ENCODE results near the gene ARFIP2. TPM values are rescaled to one million over a fixed set of nuclear protein-coding genes. Genes with fewer than 3 reads are reported as not detected.

ARFIP2 gene
- polyA plus RNA-seq, 2 of the 4 experiments (the other 2 are of a cell fraction) = 79.2 to 87.9 TPM

- TF ChIP-seq ELK1 (IDR thresholded peaks at IDR 0.05; ENCODE audit: low read depth, low read length) (no peak), KDM5A (IDR thresholded peaks at IDR 0.05) (no peak), PHF8 (IDR thresholded peaks at IDR 0.05; ENCODE audit: borderline replicate concordance, low read depth) (no peak), FOXS1 (CRISPR knock-in tag; IDR thresholded peaks at IDR 0.05) (no peak), JUNB (IDR thresholded peaks at IDR 0.05) (no peak), ZC3H11A (IDR thresholded peaks at IDR 0.05) (no peak), PBX3 (IDR thresholded peaks at IDR 0.05) (no peak)
Measured at GRCh38 chr11:6476571-6476970, 4.6 kb downstream of the ARFIP2 start (continued).

- no peak for DNase-seq (ENCODE audit: low read depth in 1 of 2, low spot score in 1 of 2)
- H3K4me3 ChIP-seq = no peak overlapping the region
- TF ChIP-seq RAD21 (conservative IDR thresholded peaks at IDR 0.05 in 1 of 2, IDR thresholded peaks at IDR 0.05 in 1 of 2) = 0 out of 5 replicates have a peak, but pooled peaks of 1 of the 2 experiments have one; percentile 4
- TF ChIP-seq BCL3 (IDR thresholded peaks at IDR 0.05) = no peak
- H3K27ac ChIP-seq = no peak overlapping the region
- 0 out of 6 replicates have a peak, but pooled peaks of 1 of the 2 experiments have one; percentile 2 for ATAC-seq
- WGBS (ENCODE audit: missing lambda C conversion rate) = 66% methylated on average over 5 of the region's 5 CpGs
- ChIA-PET POLR2A (no interaction called here), CTCF (interaction anchor here (0.6 to 4.2 kb wide), 9 partner anchors 8 to 113 kb away, joined by 3 to 22 read pairs (median 4); no protein-coding TSS in a partner anchor)
- no peak overlapping the region for H3K4me2 ChIP-seq
- H3K4me1 ChIP-seq = peaks cover 42% of the 10 kb centered on the region
- no peak for FAIRE-seq
- H3K9me3 ChIP-seq = no peaks in the 10 kb centered on the region
Measured at GRCh38 chr11:6475936-6476335, 5.2 kb downstream of the ARFIP2 start.

- no peak for DNase-seq (ENCODE audit: low read depth in 1 of 2, low spot score in 1 of 2)
- FAIRE-seq = no peak
- peak overlapping the region in 1 of 2 experiments; percentile 92; a peak in 4 of 6 replicates for H3K27ac ChIP-seq
- H3K4me3 ChIP-seq = no peak overlapping the region; the same call in 2 of the 3 replicates
- CTCF ChIA-PET = interaction anchor here (0.8 to 4.2 kb wide), 8 partner anchors 10 to 151 kb away, joined by 3 to 22 read pairs (median 4); no protein-coding TSS in a partner anchor
- no peaks in the 10 kb centered on the region for H3K9me3 ChIP-seq
- TF ChIP-seq USF2 (IDR thresholded peaks at IDR 0.05) (no peak), HOXA7 (CRISPR knock-in tag; IDR thresholded peaks at IDR 0.05) (0 out of 2 replicates have a peak, but pooled peaks have one; percentile 46), RAD21 (conservative IDR thresholded peaks at IDR 0.05 in 1 of 2, IDR thresholded peaks at IDR 0.05 in 1 of 2) (no peak), KDM1A (IDR thresholded peaks at IDR 0.05; ENCODE audit: low read depth) (no peak), GATA3 (IDR thresholded peaks at IDR 0.05; ENCODE audit: borderline replicate concordance) (no peak)
- peak overlapping the region; percentile 90 for H3K4me2 ChIP-seq
- H3K4me1 ChIP-seq = peaks cover 37% of the 10 kb centered on the region
- 75% methylated on average over 3 of the region's 3 CpGs for WGBS (ENCODE audit: missing lambda C conversion rate)
- POLR2A ChIA-PET = interaction anchor here (0.6 to 1.7 kb wide), 2 partner anchors 13 to 45 kb away, joined by 4 read pairs; no protein-coding TSS in a partner anchor
- ATAC-seq = peak in 1 of 2 experiments; percentile 5; a peak in 2 of 6 replicates
Measured at GRCh38 chr11:6474806-6475500, 6.2 kb downstream of the ARFIP2 start.

GRCh38 chr11:6474413-6474792 is 6.7 kb downstream of the ARFIP2 start:
- POLR2A ChIA-PET = interaction anchor here (0.6 to 1.7 kb wide), 3 partner anchors 12 to 209 kb away, joined by 3 to 4 read pairs (median 3); partner anchors contain the start of gene MRPL17
- peak overlapping the region; percentile 91 to 92 for H3K27ac ChIP-seq
- CTCF ChIA-PET = interaction anchor here (0.9 to 4.2 kb wide), 5 partner anchors 11 to 150 kb away, joined by 3 to 22 read pairs (median 4); no protein-coding TSS in a partner anchor
- H3K9me3 ChIP-seq = no peaks in the 10 kb centered on the region
- H3K4me3 ChIP-seq = peak overlapping the region; percentile 92
- ATAC-seq (no peak; a peak in 1 of 6 replicates), FAIRE-seq (no peak), DNase-seq (ENCODE audit: low read depth in 1 of 2, low spot score in 1 of 2) (no peak)
- WGBS (ENCODE audit: missing lambda C conversion rate) = 43% methylated on average over 7 of the region's 7 CpGs
- H3K4me2 ChIP-seq = peak overlapping the region; percentile 90
- H3K4me1 ChIP-seq = peaks cover 31% of the 10 kb centered on the region
- no peak for TF ChIP-seq GATA3 (IDR thresholded peaks at IDR 0.05; ENCODE audit: borderline replicate concordance)
- TF ChIP-seq CEBPB (IDR thresholded peaks at IDR 0.05) = no peak
- TF ChIP-seq ZSCAN20 (CRISPR knock-in tag; IDR thresholded peaks at IDR 0.05) = no peak
- TF ChIP-seq FOSL2 (IDR thresholded peaks at IDR 0.05) = no peak
- no peak for TF ChIP-seq FOSL2 (CRISPR knock-in tag; IDR thresholded peaks at IDR 0.05)
- no peak; the same call in 2 of the 3 replicates for TF ChIP-seq CTCF (IDR thresholded peaks at IDR 0.05)
- TF ChIP-seq CHD2 (IDR thresholded peaks at IDR 0.05; ENCODE audit: low read length, partially characterized antibody) = no peak
- TF ChIP-seq ELK1 (IDR thresholded peaks at IDR 0.05; ENCODE audit: low read depth, low read length) = no peak
- TF ChIP-seq HEYL (CRISPR knock-in tag; IDR thresholded peaks at IDR 0.05) = no peak
- TF ChIP-seq CBX8 (IDR thresholded peaks at IDR 0.05) = no peak
- TF ChIP-seq MYC (IDR thresholded peaks at IDR 0.05; ENCODE audit: borderline replicate concordance, low read length) = no peak
- TF ChIP-seq KDM5A (IDR thresholded peaks at IDR 0.05) = no peak
